ENCODE data around the gene TBXAS1.

Gene TBXAS1

GRCh38 chr7:140022582-140023211, 193.6 kb downstream of the TBXAS1 start:
- no peak overlapping the region for H3K14ac ChIP-seq (ENCODE audit: low read length in 2 of 2)
- no peak overlapping the region for H3K4me3 ChIP-seq (ENCODE audit: insufficient read depth in 1 of 2, low read depth in 1 of 2, low read length in 2 of 2)
- 97% methylated on average over 4 of the region's 7 CpGs for WGBS
- H2BK12ac ChIP-seq (ENCODE audit: low read length in 2 of 2), result no peak overlapping the region
- H2BK5ac ChIP-seq (ENCODE audit: low read depth, low read length, poor library complexity, severe bottlenecking), result no peak overlapping the region
- H2BK120ac ChIP-seq (ENCODE audit: low read depth, low read length), result no peak overlapping the region
- H2AK5ac ChIP-seq (ENCODE audit: low read length, severe bottlenecking), result no peak overlapping the region
- H3K4me1 ChIP-seq (ENCODE audit: control insufficient read depth, insufficient read depth, low read depth, low read length), result peaks cover 6% of the 10 kb centered on the region
- no peak overlapping the region for H2AFZ ChIP-seq (ENCODE audit: low read depth, low read length)
- no peak overlapping the region for H3K9ac ChIP-seq (ENCODE audit: low read length)
- H3K79me1 ChIP-seq (replicated peaks; ENCODE audit: low read length, poor library complexity, severe bottlenecking), result no peaks in the 10 kb centered on the region
- no peak overlapping the region for H3K27ac ChIP-seq (ENCODE audit: low read length, poor library complexity, severe bottlenecking)
- no peak overlapping the region for H4K8ac ChIP-seq (ENCODE audit: low read length)
- H3K18ac ChIP-seq (ENCODE audit: low read depth in 1 of 2, low read length in 2 of 2), result no peak overlapping the region
- DNase-seq, result no peak
- peaks cover 29 to 54% of the 10 kb centered on the region in 2 experiments for H3K36me3 ChIP-seq (ENCODE audit: control insufficient read depth in 1 of 2, insufficient read depth in 2 of 2, low read depth in 1 of 2, low read length in 2 of 2)
- no peak overlapping the region for H3K23ac ChIP-seq (ENCODE audit: low read length in 2 of 2)
- H2BK15ac ChIP-seq (ENCODE audit: low read depth, poor library complexity, severe bottlenecking), result no peak overlapping the region
- H3K9me3 ChIP-seq (ENCODE audit: control insufficient read depth, low read length), result no peaks in the 10 kb centered on the region
- H3K4me2 ChIP-seq (ENCODE audit: low read length, poor library complexity, severe bottlenecking), result no peak overlapping the region
- no peak overlapping the region for H4K91ac ChIP-seq (ENCODE audit: low read length)
- H3K4ac ChIP-seq (ENCODE audit: low read depth in 1 of 2, low read length in 2 of 2), result no peak overlapping the region
- H3K27me3 ChIP-seq (ENCODE audit: control insufficient read depth in 1 of 2, insufficient read depth in 1 of 2, low read length in 2 of 2), result peaks cover 0 to 3% of the 10 kb centered on the region in 2 experiments

GRCh38 chr7:140023728-140024127, 194.7 kb downstream of the TBXAS1 start:
- no peak overlapping the region for H2BK15ac ChIP-seq (ENCODE audit: low read depth, poor library complexity, severe bottlenecking)
- H3K27ac ChIP-seq (ENCODE audit: low read length, poor library complexity, severe bottlenecking), result no peak overlapping the region
- H2BK120ac ChIP-seq (ENCODE audit: low read depth, low read length), result no peak overlapping the region
- no peak overlapping the region for H4K91ac ChIP-seq (ENCODE audit: low read length)
- no peaks in the 10 kb centered on the region for H3K79me1 ChIP-seq (replicated peaks; ENCODE audit: low read length, poor library complexity, severe bottlenecking)
- no peak overlapping the region for H3K9ac ChIP-seq (ENCODE audit: low read length)
- H3K14ac ChIP-seq (ENCODE audit: low read length in 2 of 2), result no peak overlapping the region
- H3K36me3 ChIP-seq (ENCODE audit: control insufficient read depth in 1 of 2, insufficient read depth in 2 of 2, low read depth in 1 of 2, low read length in 2 of 2), result peaks cover 29 to 63% of the 10 kb centered on the region in 2 experiments
- no peaks in the 10 kb centered on the region for H3K9me3 ChIP-seq (ENCODE audit: control insufficient read depth, low read length)
- H4K8ac ChIP-seq (ENCODE audit: low read length), result no peak overlapping the region
- H3K27me3 ChIP-seq (ENCODE audit: control insufficient read depth in 1 of 2, insufficient read depth in 1 of 2, low read length in 2 of 2), result no peaks in the 10 kb centered on the region
- 91% methylated on average over 6 of the region's 6 CpGs for WGBS
- no peak overlapping the region for H2BK12ac ChIP-seq (ENCODE audit: low read length in 2 of 2)
- no peak for DNase-seq
- H3K23ac ChIP-seq (ENCODE audit: low read length in 2 of 2), result no peak overlapping the region
- H2AFZ ChIP-seq (ENCODE audit: low read depth, low read length), result no peak overlapping the region
- no peak overlapping the region for H3K4me3 ChIP-seq (ENCODE audit: insufficient read depth in 1 of 2, low read depth in 1 of 2, low read length in 2 of 2)
- no peak overlapping the region for H3K4me2 ChIP-seq (ENCODE audit: low read length, poor library complexity, severe bottlenecking)
- H3K18ac ChIP-seq (ENCODE audit: low read depth in 1 of 2, low read length in 2 of 2), result no peak overlapping the region
- no peak overlapping the region for H3K4ac ChIP-seq (ENCODE audit: low read depth in 1 of 2, low read length in 2 of 2)
- H2AK5ac ChIP-seq (ENCODE audit: low read length, severe bottlenecking), result no peak overlapping the region
- H3K4me1 ChIP-seq (ENCODE audit: control insufficient read depth, insufficient read depth, low read depth, low read length), result peaks cover 6% of the 10 kb centered on the region
- no peak overlapping the region for H2BK5ac ChIP-seq (ENCODE audit: low read depth, low read length, poor library complexity, severe bottlenecking)

GRCh38 chr7:140024585-140024984, 195.5 kb downstream of the TBXAS1 start:
- DNase-seq, result no peak
- Histone ChIP-seq H2BK5ac (ENCODE audit: low read depth, low read length, poor library complexity, severe bottlenecking) (no peak overlapping the region), H3K14ac (ENCODE audit: low read length in 2 of 2) (no peak overlapping the region), H2BK120ac (ENCODE audit: low read depth, low read length) (no peak overlapping the region), H4K91ac (ENCODE audit: low read length) (no peak overlapping the region), H3K23ac (ENCODE audit: low read length in 2 of 2) (no peak overlapping the region), H3K27me3 (ENCODE audit: control insufficient read depth in 1 of 2, insufficient read depth in 1 of 2, low read length in 2 of 2) (no peaks in the 10 kb centered on the region), H3K36me3 (ENCODE audit: control insufficient read depth in 1 of 2, insufficient read depth in 2 of 2, low read depth in 1 of 2, low read length in 2 of 2) (peaks cover 29 to 63% of the 10 kb centered on the region in 2 experiments), H2AFZ (ENCODE audit: low read depth, low read length) (no peak overlapping the region), H3K4ac (ENCODE audit: low read depth in 1 of 2, low read length in 2 of 2) (no peak overlapping the region), H3K4me1 (ENCODE audit: control insufficient read depth, insufficient read depth, low read depth, low read length) (peaks cover 6% of the 10 kb centered on the region), H3K4me2 (ENCODE audit: low read length, poor library complexity, severe bottlenecking) (no peak overlapping the region), H3K27ac (ENCODE audit: low read length, poor library complexity, severe bottlenecking) (no peak overlapping the region), H4K8ac (ENCODE audit: low read length) (no peak overlapping the region), H2BK15ac (ENCODE audit: low read depth, poor library complexity, severe bottlenecking) (no peak overlapping the region), H2AK5ac (ENCODE audit: low read length, severe bottlenecking) (no peak overlapping the region), H3K9me3 (ENCODE audit: control insufficient read depth, low read length) (no peaks in the 10 kb centered on the region), H3K18ac (ENCODE audit: low read depth in 1 of 2, low read length in 2 of 2) (no peak overlapping the region), H3K4me3 (ENCODE audit: insufficient read depth in 1 of 2, low read depth in 1 of 2, low read length in 2 of 2) (no peak overlapping the region), H3K9ac (ENCODE audit: low read length) (no peak overlapping the region), H3K79me1 (replicated peaks; ENCODE audit: low read length, poor library complexity, severe bottlenecking) (no peaks in the 10 kb centered on the region), H2BK12ac (ENCODE audit: low read length in 2 of 2) (no peak overlapping the region)
- WGBS, result 96% methylated on average over 18 of the region's 18 CpGs

GRCh38 chr7:140025241-140025640, 196.2 kb downstream of the TBXAS1 start:
- H3K4me1 ChIP-seq (ENCODE audit: control insufficient read depth, insufficient read depth, low read depth, low read length), result peaks cover 6% of the 10 kb centered on the region
- H2AFZ ChIP-seq (ENCODE audit: low read depth, low read length), result no peak overlapping the region
- no peak overlapping the region for H2BK5ac ChIP-seq (ENCODE audit: low read depth, low read length, poor library complexity, severe bottlenecking)
- H2BK12ac ChIP-seq (ENCODE audit: low read length in 2 of 2), result no peak overlapping the region
- 98% methylated on average over 4 of the region's 4 CpGs for WGBS
- no peak overlapping the region for H3K4me2 ChIP-seq (ENCODE audit: low read length, poor library complexity, severe bottlenecking)
- no peak overlapping the region for H3K18ac ChIP-seq (ENCODE audit: low read depth in 1 of 2, low read length in 2 of 2)
- H3K9me3 ChIP-seq (ENCODE audit: control insufficient read depth, low read length), result no peaks in the 10 kb centered on the region
- no peak overlapping the region for H2AK5ac ChIP-seq (ENCODE audit: low read length, severe bottlenecking)
- no peak overlapping the region for H3K9ac ChIP-seq (ENCODE audit: low read length)
- no peak overlapping the region for H4K8ac ChIP-seq (ENCODE audit: low read length)
- H3K27ac ChIP-seq (ENCODE audit: low read length, poor library complexity, severe bottlenecking), result no peak overlapping the region
- no peak overlapping the region for H2BK15ac ChIP-seq (ENCODE audit: low read depth, poor library complexity, severe bottlenecking)
- no peak overlapping the region for H3K23ac ChIP-seq (ENCODE audit: low read length in 2 of 2)
- H3K4me3 ChIP-seq (ENCODE audit: insufficient read depth in 1 of 2, low read depth in 1 of 2, low read length in 2 of 2), result no peak overlapping the region
- H4K91ac ChIP-seq (ENCODE audit: low read length), result no peak overlapping the region
- peaks cover 29 to 63% of the 10 kb centered on the region in 2 experiments for H3K36me3 ChIP-seq (ENCODE audit: control insufficient read depth in 1 of 2, insufficient read depth in 2 of 2, low read depth in 1 of 2, low read length in 2 of 2)
- H3K14ac ChIP-seq (ENCODE audit: low read length in 2 of 2), result no peak overlapping the region
- H3K27me3 ChIP-seq (ENCODE audit: control insufficient read depth in 1 of 2, insufficient read depth in 1 of 2, low read length in 2 of 2), result no peaks in the 10 kb centered on the region
- no peak overlapping the region for H2BK120ac ChIP-seq (ENCODE audit: low read depth, low read length)
- DNase-seq, result no peak
- no peak overlapping the region for H3K4ac ChIP-seq (ENCODE audit: low read depth in 1 of 2, low read length in 2 of 2)
- H3K79me1 ChIP-seq (replicated peaks; ENCODE audit: low read length, poor library complexity, severe bottlenecking), result no peaks in the 10 kb centered on the region

All from mesenchymal stem cell (in vitro differentiated cells and primary cell).